Mammary epithelial cell (primary cell): ENCODE data around the gene LCN12.

Source experiments
- EZH2 ChIP-seq: IDR thresholded peaks from 2 replicates; pipeline ENCODE4 v1.6.1; 2012; ENCODE audit warnings: low read length, inconsistent platforms, borderline replicate concordance
- TF ChIP-seq, protein P1 (sequence below), 2 donors: IDR thresholded peaks in 1 of 2; conservative IDR thresholded peaks in 1 of 2; 2 replicates each; pipeline ENCODE4 v1.5.1; 2011 to 2012; ENCODE audit warnings: inconsistent platforms in 2 of 2, low read length in 2 of 2, mild to moderate bottlenecking in 2 of 2, control low read depth in 1 of 2, low read depth in 1 of 2; ENCODE audit not compliant: insufficient read depth in 1 of 2; ENCODE audit errors: extremely low read depth in 1 of 2

- TF ChIP-seq, protein P1, sequence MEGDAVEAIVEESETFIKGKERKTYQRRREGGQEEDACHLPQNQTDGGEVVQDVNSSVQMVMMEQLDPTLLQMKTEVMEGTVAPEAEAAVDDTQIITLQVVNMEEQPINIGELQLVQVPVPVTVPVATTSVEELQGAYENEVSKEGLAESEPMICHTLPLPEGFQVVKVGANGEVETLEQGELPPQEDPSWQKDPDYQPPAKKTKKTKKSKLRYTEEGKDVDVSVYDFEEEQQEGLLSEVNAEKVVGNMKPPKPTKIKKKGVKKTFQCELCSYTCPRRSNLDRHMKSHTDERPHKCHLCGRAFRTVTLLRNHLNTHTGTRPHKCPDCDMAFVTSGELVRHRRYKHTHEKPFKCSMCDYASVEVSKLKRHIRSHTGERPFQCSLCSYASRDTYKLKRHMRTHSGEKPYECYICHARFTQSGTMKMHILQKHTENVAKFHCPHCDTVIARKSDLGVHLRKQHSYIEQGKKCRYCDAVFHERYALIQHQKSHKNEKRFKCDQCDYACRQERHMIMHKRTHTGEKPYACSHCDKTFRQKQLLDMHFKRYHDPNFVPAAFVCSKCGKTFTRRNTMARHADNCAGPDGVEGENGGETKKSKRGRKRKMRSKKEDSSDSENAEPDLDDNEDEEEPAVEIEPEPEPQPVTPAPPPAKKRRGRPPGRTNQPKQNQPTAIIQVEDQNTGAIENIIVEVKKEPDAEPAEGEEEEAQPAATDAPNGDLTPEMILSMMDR (conservative IDR thresholded peaks at IDR 0.05 in 1 of 2, IDR thresholded peaks at IDR 0.05 in 1 of 2; ENCODE audit: extremely low read depth in 1 of 2, insufficient read depth in 1 of 2, low read depth in 1 of 2, low read length in 2 of 2), result no peak
- TF ChIP-seq EZH2, result no peak
These were observed 8.8 kb downstream of the LCN12 start for GRCh38 chr9:136960938-136961275.
